ENCODE measurements around the gene HOTAIR.

Gene HOTAIR

DNA sequence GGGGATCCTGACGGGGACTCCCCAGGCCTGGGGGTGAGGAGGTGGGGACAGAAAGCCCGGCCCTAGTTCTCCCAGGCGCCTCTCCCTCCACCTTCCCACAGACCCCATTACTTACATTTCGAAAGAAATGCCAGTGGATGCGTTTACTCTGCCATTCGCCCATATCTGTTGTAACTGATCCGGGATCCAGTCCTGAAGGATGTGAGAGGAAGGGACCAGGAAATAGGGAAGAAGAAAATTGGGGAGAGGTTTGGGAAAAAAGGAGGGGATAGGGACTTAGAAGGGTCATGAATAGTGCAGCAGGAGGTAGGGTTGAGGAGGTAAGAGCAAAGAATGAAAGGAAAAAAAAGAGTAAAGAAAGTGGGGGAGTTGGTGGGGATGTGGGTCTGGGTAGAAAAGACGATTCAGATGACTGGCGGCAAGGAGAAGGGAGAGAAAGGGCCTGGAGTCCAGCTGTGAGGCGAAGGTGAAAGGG, 18.9 kb downstream of the HOTAIR start:
- DNase-seq: no peak

DNA sequence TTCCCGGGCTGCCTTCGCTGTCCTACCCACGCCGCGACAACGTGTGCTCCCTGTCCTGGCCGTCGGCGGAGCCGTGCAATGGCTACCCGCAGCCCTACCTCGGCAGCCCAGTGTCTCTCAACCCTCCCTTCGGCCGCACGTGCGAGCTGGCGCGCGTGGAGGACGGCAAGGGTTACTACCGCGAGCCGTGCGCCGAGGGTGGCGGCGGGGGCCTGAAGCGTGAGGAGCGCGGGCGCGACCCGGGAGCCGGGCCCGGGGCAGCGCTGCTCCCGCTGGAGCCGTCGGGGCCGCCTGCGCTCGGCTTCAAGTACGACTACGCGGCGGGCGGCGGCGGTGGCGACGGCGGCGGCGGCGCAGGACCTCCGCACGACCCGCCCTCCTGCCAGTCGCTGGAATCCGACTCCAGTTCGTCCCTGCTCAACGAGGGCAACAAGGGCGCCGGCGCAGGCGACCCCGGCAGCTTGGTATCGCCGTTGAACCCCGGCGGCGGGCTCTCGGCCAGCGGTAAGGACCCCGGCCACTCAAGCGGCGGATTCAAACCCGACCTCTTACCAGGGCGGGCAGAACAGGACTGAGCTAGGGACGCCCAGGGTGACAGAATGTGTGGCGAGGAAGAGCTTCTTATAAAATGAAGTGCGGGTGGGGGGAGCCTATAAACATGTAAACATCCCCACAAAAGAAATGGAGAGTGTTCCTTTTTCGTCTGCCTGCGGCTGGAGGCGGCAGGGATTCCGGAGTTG, 19.5 kb downstream of the HOTAIR start:
- DNase-seq: no peak

DNA sequence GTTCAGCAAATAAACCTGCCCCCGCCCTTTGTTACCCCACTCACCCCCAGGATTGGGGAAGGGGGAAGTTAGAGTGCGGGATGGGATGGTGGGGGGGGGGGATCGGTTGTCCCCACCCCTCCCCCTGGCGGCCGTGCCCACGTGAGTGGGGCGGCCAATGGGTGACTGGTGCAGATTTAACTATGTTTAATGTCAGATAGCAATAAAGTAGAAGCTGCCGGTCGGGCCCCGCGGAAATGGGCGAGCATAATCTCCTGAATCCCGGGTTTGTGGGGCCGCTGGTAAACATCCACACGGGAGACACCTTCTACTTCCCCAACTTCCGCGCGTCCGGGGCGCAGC, 20.1 kb downstream of the HOTAIR start, which contains the start of gene HOXC12:
HOXC12 (plus strand) TSS at position 210 of the 342 bp plus-strand sequence; CDS start at position 237, 27 bp downstream.
- DNase-seq: no peak

DNA sequence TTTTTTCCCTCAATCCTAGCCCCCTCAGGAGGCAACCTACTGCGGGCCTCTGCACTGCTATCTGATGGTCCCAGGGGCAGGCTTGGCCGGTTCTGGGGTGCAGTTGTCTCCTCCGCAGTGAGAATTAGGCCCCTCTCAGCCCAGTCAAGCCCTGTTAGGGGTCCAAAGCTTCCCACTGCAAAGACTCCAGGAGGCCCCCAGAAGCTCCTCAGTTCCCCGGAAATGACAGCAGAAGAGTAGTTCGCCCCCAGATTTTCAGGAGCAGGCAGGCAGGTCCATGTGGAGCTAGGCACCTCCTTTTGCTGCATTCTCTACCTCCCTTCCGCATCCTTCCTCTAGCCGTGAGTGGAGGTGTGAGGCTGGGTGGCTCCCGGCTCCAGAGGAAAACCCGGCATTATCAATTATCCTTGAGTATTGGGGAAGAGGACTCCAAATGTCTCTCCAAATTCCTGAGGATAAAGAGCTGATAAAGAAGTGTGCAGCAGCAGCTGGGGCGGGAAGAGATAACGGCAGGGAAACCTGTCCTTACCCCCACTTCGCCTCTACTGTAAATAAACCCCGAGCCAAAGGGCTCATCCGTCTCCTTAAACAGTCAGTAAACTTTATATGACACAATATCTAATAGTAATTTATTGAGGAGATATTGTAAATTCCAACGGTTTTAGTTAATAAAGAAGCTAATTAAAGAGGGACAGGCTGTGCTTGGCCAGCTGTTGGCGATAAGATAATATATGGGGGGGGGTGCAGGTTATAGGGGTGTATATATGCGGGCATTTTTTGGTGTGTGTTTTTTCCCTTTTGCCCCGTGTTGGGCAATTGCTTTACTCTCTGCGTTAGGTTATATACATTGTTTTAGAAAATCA, 20.7 kb downstream of the HOTAIR start:
- DNase-seq: no peak

DNA sequence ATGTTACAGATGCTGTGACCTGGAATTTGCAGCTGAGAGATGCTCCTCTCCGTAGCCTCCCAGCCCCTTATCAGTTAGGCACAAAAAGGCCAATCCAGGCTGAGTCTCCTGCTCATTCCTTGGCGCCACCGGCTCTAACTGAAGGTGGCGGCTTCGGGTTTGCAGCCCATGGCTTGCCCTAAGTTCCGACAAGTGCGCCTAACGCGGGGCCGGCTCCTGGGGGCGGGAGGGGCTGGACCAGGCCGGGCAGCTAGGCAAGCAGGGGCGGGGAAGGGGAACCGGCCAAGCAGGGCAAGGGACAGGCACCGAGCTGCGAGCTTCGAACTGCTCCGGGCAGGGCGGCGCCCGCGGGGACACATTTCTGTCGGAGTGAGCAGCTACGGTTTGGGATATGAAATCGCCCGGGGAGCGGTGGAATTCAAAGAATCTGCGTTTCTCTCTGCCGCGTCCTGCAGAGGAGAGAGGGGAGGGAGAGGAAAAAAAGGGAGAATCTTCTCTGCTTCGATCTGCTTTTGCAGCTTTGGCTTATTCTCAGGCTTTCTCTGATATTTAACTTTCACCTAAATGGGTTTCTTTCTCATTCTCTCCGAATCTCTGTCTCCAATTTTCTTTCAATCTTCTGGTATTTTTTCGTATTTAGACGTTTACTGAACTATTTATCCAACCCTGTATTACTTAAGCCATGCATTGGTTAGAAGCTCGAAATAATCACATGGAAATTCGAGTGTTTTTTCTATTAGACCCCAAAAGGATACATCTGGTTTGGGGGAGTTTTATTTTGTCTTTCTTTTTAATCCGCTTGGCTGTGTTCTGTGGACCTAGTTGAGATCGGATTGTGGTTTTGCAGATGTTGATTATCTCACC, 21.7 kb downstream of the HOTAIR start:
- DNase-seq: no peak

DNA sequence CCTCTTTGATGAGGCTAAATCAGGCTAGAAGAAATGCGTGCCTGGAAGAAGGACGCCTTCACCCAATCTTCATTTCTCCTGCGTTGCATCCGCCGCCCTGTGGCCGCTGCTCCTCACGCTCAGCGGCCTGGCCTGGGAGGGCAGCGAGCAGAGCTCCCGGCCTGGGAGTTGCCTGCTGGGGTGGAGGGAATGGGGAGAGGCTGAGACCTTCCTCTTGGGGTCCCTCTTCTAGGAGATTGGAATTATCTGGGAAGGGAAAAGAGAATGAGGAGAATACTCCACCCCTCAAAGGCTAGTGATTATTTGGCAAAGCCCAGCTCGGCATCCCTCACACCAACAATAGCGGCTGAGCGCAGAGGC, 22.4 kb downstream of the HOTAIR start:
- DNase-seq: no peak

DNA sequence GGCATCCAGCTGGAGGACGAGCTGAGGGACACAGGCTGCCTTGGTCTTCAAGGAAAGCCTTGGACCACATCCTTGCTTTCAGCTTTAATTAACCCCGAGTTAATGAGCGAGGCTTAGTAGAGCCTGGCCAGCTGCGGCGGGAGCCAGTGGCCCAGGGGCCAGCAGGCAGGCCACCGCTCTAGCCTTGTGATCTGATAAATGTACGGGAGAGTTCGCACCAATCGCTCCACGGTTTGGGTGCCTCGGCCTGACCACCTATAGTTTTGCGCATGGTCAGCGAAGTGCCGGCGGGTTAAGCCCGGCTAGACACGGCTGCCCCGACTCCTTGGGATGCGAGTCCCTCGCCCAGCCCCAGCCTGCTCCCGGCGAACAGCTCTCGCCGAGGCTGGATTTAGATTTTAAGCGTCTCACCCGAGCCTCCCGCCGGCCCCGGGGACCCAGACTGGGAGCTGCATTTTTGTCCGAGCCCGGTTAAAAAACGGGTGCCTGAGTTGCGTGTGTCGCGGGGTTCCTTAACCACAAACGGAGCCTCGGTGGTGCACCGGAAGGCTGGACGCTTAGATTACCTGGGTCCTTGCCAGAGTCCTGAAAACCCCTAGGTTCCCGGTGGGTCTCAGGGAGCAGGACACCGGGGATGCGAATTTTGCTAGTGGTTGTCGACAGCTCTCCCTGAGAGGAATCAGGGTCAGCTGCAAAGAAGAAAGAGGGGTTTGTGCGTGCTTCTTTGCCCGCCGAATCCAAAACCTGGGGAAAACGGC, 23.0 kb downstream of the HOTAIR start:
- DNase-seq: no peak

DNA sequence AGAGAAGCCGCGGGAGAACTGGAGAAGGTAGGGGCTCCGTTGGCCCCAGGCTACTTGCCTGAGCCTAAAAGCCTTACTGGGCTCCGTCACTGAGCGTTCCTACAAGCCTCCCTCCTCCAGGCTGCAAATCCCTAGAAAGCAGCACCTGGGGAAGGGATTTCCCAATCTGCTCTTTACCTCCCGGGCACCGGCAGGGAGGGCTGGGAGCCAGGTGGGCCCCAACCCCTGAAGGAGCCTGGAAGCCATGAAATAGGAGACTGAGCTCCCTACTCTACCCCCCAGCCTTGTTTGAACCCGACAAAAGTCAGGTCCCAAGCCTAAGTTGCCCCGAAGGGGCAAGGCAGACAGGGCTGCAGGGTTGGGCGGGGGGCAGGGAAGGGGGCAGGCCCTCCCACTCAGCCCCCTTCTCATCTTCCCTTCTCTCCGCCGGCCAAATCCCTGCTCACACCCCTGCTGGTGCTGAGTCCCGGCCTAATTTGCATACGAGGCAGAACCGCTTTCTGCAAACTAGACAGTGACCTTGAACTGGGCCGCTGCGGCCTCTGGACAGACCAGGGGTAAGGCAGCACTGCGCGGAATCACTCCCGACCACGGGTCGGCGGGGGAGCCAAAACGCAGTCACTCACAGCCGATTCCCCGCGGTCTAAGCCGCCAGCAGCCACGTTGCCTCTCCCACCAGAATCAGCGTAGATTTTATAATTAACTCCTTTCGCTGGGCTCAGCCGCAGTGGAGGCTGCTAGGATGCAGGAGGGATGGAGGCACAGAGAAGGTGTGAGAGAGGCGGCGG, 23.8 kb downstream of the HOTAIR start:
- no peak for DNase-seq

DNA sequence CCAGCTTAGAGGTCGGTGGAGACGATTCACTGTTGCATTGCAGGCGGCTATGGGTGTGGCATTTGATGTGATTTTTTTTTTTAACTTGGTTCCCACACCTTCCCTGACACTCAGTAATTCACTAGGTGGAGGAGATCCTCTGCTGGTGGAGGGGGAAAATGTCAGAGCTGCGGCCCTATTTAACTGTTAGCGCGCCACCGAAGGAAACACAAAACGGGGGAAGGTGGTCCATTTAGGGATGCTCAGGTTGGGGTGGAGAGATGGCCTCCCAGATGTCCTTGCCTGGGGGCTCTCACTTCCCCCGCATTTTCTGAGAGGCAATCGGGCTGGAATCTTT, 24.3 kb downstream of the HOTAIR start:
- DNase-seq: no peak

DNA sequence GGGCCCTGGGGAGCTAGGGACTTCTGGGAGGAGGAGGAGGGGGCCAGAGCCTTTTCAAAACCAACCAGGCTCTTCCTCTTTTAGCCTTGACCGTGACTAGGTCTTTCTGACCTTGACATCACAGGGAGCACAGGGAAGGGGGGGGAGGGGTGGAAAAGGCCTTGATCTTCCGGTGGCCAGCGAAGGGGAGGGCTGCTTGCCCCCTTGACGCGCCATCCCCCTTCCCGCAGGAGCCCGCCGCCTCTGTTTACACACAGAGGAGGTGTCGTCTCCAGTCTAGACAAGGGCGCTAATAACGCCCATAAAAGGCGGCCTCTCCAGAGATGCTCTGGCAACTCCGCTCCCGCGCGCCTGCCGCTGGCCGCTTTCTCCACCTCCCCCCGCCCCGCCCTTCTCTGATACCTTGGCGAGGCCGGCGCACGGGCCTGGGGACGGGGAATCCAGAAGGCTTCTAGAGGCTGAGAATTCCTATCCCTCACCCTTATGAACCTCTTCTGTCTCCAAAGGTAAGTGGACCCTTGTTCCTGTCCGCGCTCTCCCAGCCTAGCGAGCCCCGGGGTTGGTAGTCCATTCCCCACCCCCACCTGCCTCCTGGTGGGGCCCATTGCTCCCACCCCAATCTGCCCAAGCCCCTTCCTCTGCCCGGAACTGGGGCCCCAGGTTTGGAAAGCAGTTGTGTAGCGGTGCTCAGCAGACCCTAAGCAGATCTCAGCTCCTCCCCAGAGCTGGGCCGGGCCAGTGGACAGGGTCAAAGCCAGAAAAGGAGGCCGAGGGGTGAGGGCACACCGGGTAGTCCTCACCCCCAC, 24.9 kb downstream of the HOTAIR start:
- DNase-seq: no peak

DNA sequence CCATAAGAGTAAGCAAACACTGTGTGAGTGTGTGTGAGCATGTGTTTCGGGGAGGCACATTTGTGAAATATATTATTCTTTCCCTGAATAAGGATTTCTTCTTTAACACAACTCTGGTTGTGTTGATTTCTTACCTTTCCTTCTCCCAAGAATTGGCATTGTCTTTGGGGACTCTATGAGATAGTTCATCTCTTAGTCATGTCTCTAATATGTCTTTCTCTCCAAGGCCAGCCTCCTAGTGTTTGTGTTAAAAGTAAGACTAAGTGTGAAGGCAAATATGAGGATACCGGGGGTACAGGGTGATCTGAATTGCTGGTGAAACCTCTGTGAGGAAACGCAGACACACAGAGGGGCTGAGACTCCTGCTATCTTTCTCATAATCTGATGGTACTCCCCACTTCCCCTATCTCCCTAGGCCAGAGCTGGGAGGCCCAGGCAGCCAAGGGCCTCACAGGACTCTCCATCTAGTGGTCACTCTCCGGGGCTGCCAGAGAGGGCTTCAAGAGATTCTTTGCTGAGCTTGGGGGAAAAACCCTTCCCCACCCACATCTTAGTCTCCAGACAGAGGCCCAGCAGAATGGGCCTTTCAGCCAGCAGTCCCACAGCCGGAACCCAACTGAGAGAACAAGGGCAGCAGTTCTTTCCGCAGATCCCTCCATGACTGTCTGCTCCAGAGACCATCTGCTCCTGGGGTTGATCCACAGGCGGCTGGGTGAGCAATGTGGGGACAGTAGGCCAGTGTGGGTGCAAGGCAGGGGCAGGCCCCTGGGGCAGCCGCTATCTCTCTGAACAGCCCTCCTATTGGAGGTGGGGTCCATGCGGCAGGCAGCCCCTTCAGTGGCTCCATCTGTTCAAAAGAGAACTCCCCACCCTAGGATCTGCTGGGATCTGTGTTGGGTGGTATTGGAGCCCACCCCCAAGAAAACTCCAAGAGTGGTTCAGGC, 25.8 kb downstream of the HOTAIR start:
- no peak for DNase-seq

DNA sequence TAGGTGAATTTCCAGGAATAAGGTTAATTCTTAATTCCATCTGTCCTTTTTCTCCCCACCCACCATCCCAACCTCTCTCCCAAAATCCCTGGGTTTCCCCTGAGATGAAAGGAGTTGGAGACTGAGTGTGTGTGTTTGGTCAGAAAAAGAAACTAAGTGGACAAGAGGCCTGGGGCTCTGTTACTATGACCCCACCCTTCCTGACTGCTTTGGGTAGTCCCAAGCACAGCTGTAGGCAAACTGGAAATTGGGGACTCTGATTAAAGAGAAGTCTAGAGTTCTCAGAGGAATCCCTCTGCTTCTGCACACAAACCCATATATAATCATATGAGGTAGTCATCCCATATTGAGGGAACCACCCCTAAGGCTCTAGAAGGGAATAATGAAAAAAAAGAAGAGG, 27.0 kb downstream of the HOTAIR start:
- no peak for DNase-seq

DNA sequence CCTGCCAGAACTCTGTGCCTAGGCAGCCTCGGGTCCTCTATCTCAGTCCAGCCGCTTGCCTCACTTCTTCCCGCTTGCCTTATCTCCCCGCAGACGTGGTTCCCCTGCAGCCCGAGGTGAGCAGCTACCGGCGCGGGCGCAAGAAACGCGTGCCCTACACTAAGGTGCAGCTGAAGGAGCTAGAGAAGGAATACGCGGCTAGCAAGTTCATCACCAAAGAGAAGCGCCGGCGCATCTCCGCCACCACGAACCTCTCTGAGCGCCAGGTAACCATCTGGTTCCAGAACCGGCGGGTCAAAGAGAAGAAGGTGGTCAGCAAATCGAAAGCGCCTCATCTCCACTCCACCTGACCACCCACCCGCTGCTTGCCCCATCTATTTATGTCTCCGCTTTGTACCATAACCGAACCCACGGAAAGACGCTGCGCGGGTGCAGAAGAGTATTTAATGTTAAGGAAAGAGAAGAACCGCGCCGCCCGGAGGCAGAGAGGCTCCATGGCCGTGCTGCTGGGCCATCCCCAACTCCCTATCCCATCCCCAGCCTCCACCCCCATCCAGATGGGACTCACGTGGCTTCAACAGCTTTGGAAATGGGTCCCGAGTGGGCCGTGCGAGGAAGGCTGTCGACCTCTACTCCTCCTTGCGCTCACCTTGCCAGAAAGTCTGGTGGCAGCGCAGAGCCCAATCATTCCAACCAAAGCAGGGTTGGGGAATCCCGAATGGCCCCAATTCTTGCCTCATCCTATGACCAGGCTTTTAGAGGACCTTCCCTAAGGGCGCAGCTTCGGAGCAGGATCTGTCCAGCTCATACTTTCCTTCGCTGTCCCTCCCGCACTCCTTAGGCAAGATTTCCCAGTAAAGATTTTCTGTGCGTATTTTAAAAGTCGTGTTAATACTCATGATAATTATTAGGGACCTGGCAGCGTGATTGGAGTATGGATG, 29.6 kb downstream of the HOTAIR start:
- no peak for DNase-seq

DNA sequence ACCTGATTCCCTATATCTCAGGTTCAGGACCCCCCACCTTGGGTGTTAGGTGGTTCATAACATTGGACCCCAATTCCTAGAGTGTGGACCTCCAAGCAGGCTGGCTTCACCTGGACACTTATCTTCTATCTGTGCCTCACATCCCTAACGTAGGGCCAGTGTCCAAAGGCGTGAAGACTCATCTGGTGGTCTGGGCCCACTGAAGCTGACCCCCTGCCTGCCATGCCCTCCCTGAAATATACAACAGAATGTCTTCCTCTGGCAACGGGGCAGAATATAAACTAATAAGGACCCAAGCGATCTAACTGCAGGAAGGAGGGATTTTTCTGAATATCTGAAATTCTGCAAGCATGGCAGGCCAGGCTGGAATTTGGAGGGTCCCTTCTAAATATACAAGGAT, 30.5 kb downstream of the HOTAIR start:
- no peak for DNase-seq

DNA sequence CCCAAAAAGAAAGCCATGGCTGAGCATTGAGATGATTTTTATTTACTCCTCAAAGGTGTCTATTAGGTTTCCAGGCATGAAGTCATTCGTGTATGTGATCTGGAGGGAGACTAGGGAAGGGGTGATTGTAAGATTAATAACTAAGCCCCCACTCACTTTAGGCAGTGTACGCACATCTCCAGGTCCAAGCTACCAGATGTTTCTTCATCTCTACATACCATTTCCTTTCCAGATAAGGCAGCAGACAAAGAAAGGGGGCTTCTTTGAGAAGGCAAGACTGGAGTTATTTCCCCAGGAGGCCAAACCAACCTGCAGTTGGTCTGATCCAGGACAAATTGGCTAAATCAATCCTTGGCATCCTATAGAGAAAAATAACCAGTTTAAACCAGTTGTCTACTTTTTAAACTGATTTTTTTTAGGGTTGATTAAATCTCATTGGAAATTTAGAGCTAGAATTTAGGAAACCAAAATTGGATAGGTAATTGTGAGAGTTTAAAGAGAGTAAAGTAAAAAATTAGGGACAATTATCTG, 32.2 kb downstream of the HOTAIR start:
- DNase-seq: no peak

DNA sequence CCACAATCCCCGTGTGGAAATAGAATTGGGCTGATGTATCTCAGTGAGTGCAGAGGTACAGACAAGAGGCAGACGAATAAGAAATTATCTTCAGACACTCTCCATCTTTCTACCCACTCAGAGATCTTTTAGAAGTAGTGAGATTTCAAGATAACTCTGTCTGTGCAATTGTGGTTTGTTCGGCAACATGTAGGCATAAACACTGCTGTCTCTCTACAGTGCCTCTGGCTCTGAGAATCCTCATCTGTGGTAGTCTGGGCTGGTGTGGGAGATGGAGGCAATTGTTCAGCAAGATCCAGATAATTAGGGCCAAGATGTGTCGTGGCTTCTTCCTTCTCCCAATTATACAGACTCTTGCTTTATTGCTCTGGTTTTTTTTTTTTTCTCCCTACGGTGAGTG, 33.0 kb downstream of the HOTAIR start:
- DNase-seq: no peak

DNA sequence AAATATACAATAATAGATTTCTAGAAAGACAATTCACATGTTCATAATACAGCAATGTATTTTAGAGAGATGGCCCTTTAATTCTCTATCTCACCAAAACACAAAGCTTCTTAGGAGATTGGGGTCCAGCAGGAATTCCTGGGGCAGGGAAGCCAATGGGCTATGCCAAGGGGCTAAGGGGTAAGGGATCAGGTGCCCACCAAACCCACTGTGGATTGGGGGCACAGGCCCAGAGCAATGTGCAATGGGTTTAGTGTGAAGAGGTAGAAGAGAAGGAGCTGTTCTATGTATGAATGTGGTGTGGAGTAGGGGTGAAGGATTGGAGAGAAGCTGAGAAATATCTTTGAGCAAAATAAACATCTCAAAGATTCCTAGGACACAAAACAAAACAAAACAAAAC, 33.6 kb downstream of the HOTAIR start:
- no peak for DNase-seq

DNA sequence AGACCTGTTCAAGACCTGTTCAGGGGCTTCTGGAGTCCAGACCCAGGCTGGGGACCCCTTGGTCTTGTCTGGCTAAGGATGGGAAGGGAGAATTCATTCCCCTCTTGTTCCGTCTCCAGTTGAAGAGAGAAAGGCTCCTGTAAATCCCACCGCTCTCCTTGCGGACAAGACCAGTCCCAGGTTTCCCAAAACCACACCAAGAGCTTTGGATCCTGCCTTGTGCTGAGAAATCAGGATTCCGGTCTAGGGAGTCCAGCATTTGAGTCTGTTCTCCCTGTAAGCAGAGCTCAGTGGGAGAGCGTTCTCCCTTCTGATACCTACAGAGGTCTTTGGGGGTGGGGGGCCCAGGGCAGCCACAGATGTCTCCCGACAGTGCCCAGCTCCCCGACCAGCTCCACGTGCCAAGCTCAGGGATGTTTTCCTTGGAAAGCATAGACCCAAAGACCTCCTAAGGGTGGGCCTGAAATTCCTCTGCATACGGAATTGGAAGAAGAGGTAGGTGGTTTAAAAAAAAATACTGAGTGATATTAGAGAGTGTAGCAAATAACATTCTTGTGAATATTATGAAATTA, 34.2 kb downstream of the HOTAIR start:
- DNase-seq: no peak
